ENCODE results near the gene MAPKAP1.

MAPKAP1 gene

GRCh38 chr9:125651576-125652232, 55.3 kb downstream of the MAPKAP1 start:
- H3K9me3 ChIP-seq (ENCODE audit: control insufficient read depth, low read length): no peaks in the 10 kb centered on the region
- TF ChIP-seq, protein P1, sequence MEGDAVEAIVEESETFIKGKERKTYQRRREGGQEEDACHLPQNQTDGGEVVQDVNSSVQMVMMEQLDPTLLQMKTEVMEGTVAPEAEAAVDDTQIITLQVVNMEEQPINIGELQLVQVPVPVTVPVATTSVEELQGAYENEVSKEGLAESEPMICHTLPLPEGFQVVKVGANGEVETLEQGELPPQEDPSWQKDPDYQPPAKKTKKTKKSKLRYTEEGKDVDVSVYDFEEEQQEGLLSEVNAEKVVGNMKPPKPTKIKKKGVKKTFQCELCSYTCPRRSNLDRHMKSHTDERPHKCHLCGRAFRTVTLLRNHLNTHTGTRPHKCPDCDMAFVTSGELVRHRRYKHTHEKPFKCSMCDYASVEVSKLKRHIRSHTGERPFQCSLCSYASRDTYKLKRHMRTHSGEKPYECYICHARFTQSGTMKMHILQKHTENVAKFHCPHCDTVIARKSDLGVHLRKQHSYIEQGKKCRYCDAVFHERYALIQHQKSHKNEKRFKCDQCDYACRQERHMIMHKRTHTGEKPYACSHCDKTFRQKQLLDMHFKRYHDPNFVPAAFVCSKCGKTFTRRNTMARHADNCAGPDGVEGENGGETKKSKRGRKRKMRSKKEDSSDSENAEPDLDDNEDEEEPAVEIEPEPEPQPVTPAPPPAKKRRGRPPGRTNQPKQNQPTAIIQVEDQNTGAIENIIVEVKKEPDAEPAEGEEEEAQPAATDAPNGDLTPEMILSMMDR (IDR thresholded peaks at IDR 0.05): no peak
- no peak overlapping the region for H2AFZ ChIP-seq
- H3K36me3 ChIP-seq (ENCODE audit: control insufficient read depth, insufficient read depth, low read length): no peaks in the 10 kb centered on the region
- H3K79me2 ChIP-seq: peaks cover 19% of the 10 kb centered on the region
- no peaks in the 10 kb centered on the region for H3K4me1 ChIP-seq
- no peak overlapping the region for H3K9ac ChIP-seq
- H3K27me3 ChIP-seq (ENCODE audit: control insufficient read depth, insufficient read depth, low read length): no peaks in the 10 kb centered on the region
- no peak overlapping the region for H3K27ac ChIP-seq
- no peak overlapping the region for H3K4me3 ChIP-seq (ENCODE audit: low read depth, low read length)
- H3K4me2 ChIP-seq (ENCODE audit: low read length): no peak overlapping the region

- Histone ChIP-seq H3K9me3 (ENCODE audit: control insufficient read depth, low read length) (no peaks in the 10 kb centered on the region), H3K79me2 (peaks cover 17% of the 10 kb centered on the region), H3K4me1 (no peaks in the 10 kb centered on the region), H3K27ac (no peak overlapping the region), H3K4me3 (ENCODE audit: low read depth, low read length) (no peak overlapping the region), H3K4me2 (ENCODE audit: low read length) (no peak overlapping the region), H3K27me3 (ENCODE audit: control insufficient read depth, insufficient read depth, low read length) (no peaks in the 10 kb centered on the region), H3K36me3 (ENCODE audit: control insufficient read depth, insufficient read depth, low read length) (no peaks in the 10 kb centered on the region), H2AFZ (no peak overlapping the region), H3K9ac (no peak overlapping the region)
- TF ChIP-seq, protein P1 (IDR thresholded peaks at IDR 0.05): no peak
Observed at GRCh38 chr9:125650271-125650737, 56.7 kb downstream of the MAPKAP1 start.

DNA sequence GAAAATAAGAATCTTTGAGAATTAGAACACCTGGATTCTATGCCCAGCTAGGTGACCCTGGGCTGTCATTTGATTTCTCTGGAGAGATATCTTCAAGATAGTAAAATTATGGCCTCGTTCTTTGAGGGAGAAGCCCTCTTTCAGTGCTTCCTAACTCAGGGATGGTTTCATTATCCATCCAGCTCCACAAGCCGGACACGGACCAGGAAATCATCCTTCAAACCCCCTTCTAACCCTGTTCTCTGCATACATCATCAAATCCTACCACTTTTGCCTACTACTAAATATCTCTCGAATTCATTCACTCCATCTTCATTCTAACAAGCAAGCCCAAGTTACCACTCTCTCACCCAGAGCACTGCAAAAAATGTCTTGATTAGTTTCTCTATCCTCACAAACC, 57.2 kb downstream of the MAPKAP1 start:
- no peak overlapping the region for H3K4me3 ChIP-seq (ENCODE audit: low read depth, low read length)
- no peaks in the 10 kb centered on the region for H3K4me1 ChIP-seq
- no peaks in the 10 kb centered on the region for H3K36me3 ChIP-seq (ENCODE audit: control insufficient read depth, insufficient read depth, low read length)
- no peaks in the 10 kb centered on the region for H3K9me3 ChIP-seq (ENCODE audit: control insufficient read depth, low read length)
- H3K27me3 ChIP-seq (ENCODE audit: control insufficient read depth, insufficient read depth, low read length): no peaks in the 10 kb centered on the region
- H3K4me2 ChIP-seq (ENCODE audit: low read length): no peak overlapping the region
- no peak overlapping the region for H2AFZ ChIP-seq
- H3K9ac ChIP-seq: no peak overlapping the region
- no peak overlapping the region for H3K27ac ChIP-seq
- TF ChIP-seq, protein P1 (IDR thresholded peaks at IDR 0.05): no peak
- peaks cover 19% of the 10 kb centered on the region for H3K79me2 ChIP-seq

- Histone ChIP-seq H3K9ac (no peak overlapping the region), H3K36me3 (ENCODE audit: control insufficient read depth, insufficient read depth, low read length) (no peaks in the 10 kb centered on the region), H3K4me3 (ENCODE audit: low read depth, low read length) (no peak overlapping the region), H3K9me3 (ENCODE audit: control insufficient read depth, low read length) (no peaks in the 10 kb centered on the region), H3K27ac (no peak overlapping the region), H3K4me2 (ENCODE audit: low read length) (no peak overlapping the region), H3K4me1 (no peaks in the 10 kb centered on the region), H3K79me2 (peaks cover 19% of the 10 kb centered on the region), H3K27me3 (ENCODE audit: control insufficient read depth, insufficient read depth, low read length) (no peaks in the 10 kb centered on the region), H2AFZ (no peak overlapping the region)
- TF ChIP-seq, protein P1 (IDR thresholded peaks at IDR 0.05): no peak
Observed at GRCh38 chr9:125649315-125649714, 57.7 kb downstream of the MAPKAP1 start.

- H2AFZ ChIP-seq: no peak overlapping the region
- no peaks in the 10 kb centered on the region for H3K36me3 ChIP-seq (ENCODE audit: control insufficient read depth, insufficient read depth, low read length)
- H3K4me2 ChIP-seq (ENCODE audit: low read length): no peak overlapping the region
- no peaks in the 10 kb centered on the region for H3K9me3 ChIP-seq (ENCODE audit: control insufficient read depth, low read length)
- no peak overlapping the region for H3K4me3 ChIP-seq (ENCODE audit: low read depth, low read length)
- TF ChIP-seq, protein P1 (IDR thresholded peaks at IDR 0.05): no peak
- H3K27me3 ChIP-seq (ENCODE audit: control insufficient read depth, insufficient read depth, low read length): no peaks in the 10 kb centered on the region
- H3K27ac ChIP-seq: no peak overlapping the region
- no peak overlapping the region for H3K9ac ChIP-seq
- H3K4me1 ChIP-seq: no peaks in the 10 kb centered on the region
- peaks cover 19% of the 10 kb centered on the region for H3K79me2 ChIP-seq
Observed at GRCh38 chr9:125648294-125648693, 58.7 kb downstream of the MAPKAP1 start.

Measured in parathyroid adenoma (tissue), 2 donors.